HG02759 (cell line): ENCODE measurements around the gene TMEM229B.

Experiments used
- ATAC-seq: cut with Tn5 transposase; IDR thresholded peaks from one replicate; pipeline ENCODE4 v1.9.1; 2021; ENCODE audit warnings: mild to moderate bottlenecking, moderate library complexity; ENCODE audit not compliant: unreplicated experiment

Gene TMEM229B

GRCh38 chr14:67426983-67427606 is 61.4 kb downstream of the TMEM229B start:
- peak; percentile 66 for ATAC-seq

- no peak for ATAC-seq
Observed at GRCh38 chr14:67426161-67426560, 62.4 kb downstream of the TMEM229B start.

DNA sequence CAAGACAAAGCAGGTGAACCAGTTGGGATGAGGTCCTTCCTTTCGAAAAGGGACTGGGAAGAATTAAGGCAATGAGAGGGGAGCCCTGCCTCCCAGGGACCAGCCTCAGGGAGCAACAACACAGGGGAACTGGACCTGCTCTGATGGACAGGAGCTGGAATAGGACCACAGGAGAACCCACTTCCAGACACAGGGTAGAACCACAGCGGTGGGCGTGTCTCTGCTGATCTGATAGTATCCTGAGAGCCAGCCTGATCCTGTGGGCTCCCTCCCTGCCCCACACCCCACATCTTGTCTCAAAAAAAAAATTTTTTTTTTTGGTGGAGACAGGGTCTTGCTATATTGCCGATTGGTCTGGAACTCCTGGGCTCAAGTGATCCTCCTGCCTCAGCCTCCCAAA is 62.9 kb downstream of the TMEM229B start:
- no peak for ATAC-seq

GRCh38 chr14:67424539-67424938 is 64.0 kb downstream of the TMEM229B start:
- no peak for ATAC-seq

- no peak for ATAC-seq
Observed at GRCh38 chr14:67423424-67423823, 65.1 kb downstream of the TMEM229B start.

DNA sequence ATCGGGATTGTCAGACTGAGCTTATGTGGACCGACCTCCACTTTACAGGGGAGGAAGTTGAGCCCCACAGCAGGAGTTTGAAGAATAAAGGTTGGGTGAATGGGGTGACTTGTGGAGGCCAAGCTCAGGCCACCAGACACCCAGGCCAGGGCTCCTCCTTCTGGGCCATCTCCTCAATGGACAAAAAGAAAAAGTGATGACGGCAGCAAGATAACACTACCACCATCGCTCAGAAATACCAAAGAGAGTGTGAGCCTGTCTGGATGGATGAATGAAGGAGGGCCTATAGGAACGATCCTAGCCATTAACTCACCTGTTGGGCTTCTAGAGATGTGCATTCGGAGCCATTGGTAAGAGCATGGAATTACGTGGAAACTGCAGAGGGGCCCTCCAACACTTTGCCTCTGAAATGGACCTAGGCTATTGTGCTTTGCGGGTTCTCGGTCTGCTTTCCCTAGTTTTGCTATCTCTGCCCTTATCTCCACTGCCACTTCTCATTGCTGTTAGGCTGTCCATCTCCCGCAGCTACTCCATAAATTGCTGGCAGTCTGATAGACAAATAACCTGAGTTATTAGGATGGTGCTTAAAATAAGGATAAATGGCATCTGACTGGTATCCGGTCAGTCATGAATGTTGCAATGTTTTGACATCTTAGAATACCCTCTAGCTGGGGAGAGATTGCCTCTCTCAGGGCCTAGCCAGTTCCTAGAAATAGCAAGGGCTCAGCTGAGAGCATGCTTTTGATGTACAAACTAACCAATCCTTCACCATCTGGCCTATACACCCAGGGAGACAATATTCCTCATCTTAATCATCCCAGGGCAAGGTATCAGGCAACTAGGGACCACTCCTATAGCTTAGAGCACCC is 66.9 kb downstream of the TMEM229B start:
- ATAC-seq = no peak
